Calu3 (cell line): Measurements from ENCODE around the gene CHN2. TPM values are rescaled to one million over a fixed set of nuclear protein-coding genes. Genes with fewer than 3 reads are reported as not detected.

Experiments
- BruUV-seq: library from RNA; stranded (reverse); fragments of 400-500 nt; replicated peaks from 2 replicates; lab custom pipeline; 2021; lab: Mats Ljungman, UMichigan
- CTCF ChIA-PET: fragments of 300-600 bp; sonication (Branson Sonifier 250); formaldehyde crosslinking; loops from one replicate; lab custom pipeline; 2022; ENCODE audit warnings: antibody characterized with exemption; lab: Charles Lee
- DNase-seq: peaks from one replicate; pipeline ENCODE4 v3.0.0; 2022
- H3K27ac Mint-ChIP-seq: one replicate; pipeline ENCODE4 v1.8.0; 2022; ENCODE audit warnings: mixed read lengths; ENCODE audit not compliant: unreplicated experiment
- H3K27me3 Mint-ChIP-seq: one replicate; pipeline ENCODE4 v1.8.0; 2022; ENCODE audit warnings: mixed read lengths; ENCODE audit not compliant: unreplicated experiment
- H3K36me3 Mint-ChIP-seq: one replicate; pipeline ENCODE4 v1.8.0; 2022; ENCODE audit warnings: mild to moderate bottlenecking, moderate library complexity, mixed read lengths; ENCODE audit not compliant: insufficient read depth, unreplicated experiment
- H3K4me1 Mint-ChIP-seq: one replicate; pipeline ENCODE4 v1.8.0; 2022; ENCODE audit warnings: mild to moderate bottlenecking, low read depth, mixed read lengths; ENCODE audit not compliant: unreplicated experiment
- H3K4me3 Mint-ChIP-seq: one replicate; pipeline ENCODE4 v1.8.0; 2022; ENCODE audit warnings: mild to moderate bottlenecking, low read depth, moderate library complexity, mixed read lengths; ENCODE audit not compliant: unreplicated experiment
- H3K9me3 Mint-ChIP-seq: one replicate; pipeline ENCODE4 v1.8.0; 2022; ENCODE audit warnings: low read depth, mixed read lengths; ENCODE audit not compliant: unreplicated experiment
- CTCF ChIP-seq: fragments of 200-600 bp; IDR thresholded peaks from one replicate; pipeline ENCODE4 v1.8.0; 2022; ENCODE audit warnings: antibody characterized with exemption; ENCODE audit not compliant: unreplicated experiment
- intact Hi-C: fragments of 100-400 bp; cut with micrococcal nuclease; formaldehyde crosslinking; loops from one replicate; pipeline ENCODE4 v1.10.0; 2022; ENCODE audit not compliant: unreplicated experiment
- total RNA-seq: library from RNA; stranded (reverse); gene quantifications from 2 replicates; pipeline ENCODE4 v1.2.3, GENCODE V29; 2022

The CHN2 gene
- total RNA-seq, 1 experiment from 2014 or later, result 12.4 TPM

DNA sequence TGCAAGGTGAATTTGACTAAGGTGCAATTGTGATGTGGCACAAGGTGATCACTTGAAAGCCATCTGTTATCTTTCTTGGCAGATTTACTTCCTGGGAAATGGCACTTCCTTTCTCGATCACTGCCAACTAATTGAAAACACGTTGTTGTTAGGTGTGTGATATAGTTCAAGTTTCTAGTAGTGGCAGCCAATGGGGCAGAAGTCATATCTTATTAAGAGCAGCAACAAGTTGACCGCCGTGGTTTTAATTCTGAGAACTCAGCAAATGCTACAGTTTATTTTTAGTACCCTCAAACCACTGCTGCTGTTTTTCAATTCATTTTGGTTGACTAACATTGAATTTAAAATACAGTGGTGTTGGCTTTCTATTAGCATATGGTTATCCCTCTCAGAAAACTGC, 1.6 kb downstream of the CHN2 start:
- intact Hi-C loops, result loop anchor here (5.0 kb wide), 1 partner anchor 61 kb away; no protein-coding TSS in a partner anchor
- peaks cover 14% of the 10 kb centered on the region for H3K27me3 Mint-ChIP-seq
- no peak for TF ChIP-seq CTCF

GRCh38 chr7:29196971-29197595, 2.5 kb downstream of the CHN2 start:
- intact Hi-C loops, result loop anchor here (5.0 kb wide), 1 partner anchor 60 kb away; no protein-coding TSS in a partner anchor
- DNase-seq, result no peak
- Mint-ChIP-seq H3K4me1 (peaks cover 19% of the 10 kb centered on the region), H3K36me3 (peaks cover 22% of the 10 kb centered on the region), H3K27me3 (peaks cover 9% of the 10 kb centered on the region), H3K27ac (no peak overlapping the region), H3K4me3 (no peak overlapping the region), H3K9me3 (no peaks in the 10 kb centered on the region)
- CTCF ChIA-PET, result interaction anchor here (0.6 to 1.0 kb wide), 3 partner anchors 10 to 83 kb away, joined by 3 to 4 read pairs (median 3); no protein-coding TSS in a partner anchor
- TF ChIP-seq CTCF, result no peak
- no TSS peak for BruUV-seq

More for the DNA sequence above, 1.6 kb downstream of the CHN2 start:
- no peak overlapping the region for H3K4me3 Mint-ChIP-seq
- no peak for DNase-seq
- peaks cover 18% of the 10 kb centered on the region for H3K4me1 Mint-ChIP-seq
- H3K9me3 Mint-ChIP-seq, result no peaks in the 10 kb centered on the region
- TSS peak; percentile 29 for BruUV-seq
- peaks cover 22% of the 10 kb centered on the region for H3K36me3 Mint-ChIP-seq
- CTCF ChIA-PET, result interaction anchor here (0.6 to 1.2 kb wide), 4 partner anchors 11 to 111 kb away, joined by 3 to 5 read pairs (median 4); no protein-coding TSS in a partner anchor
- H3K27ac Mint-ChIP-seq, result no peak overlapping the region

- no peak for TF ChIP-seq CTCF
- Mint-ChIP-seq H3K4me1 (peaks cover 19% of the 10 kb centered on the region), H3K4me3 (no peak overlapping the region), H3K9me3 (no peaks in the 10 kb centered on the region), H3K27me3 (peaks cover under 1% of the 10 kb centered on the region), H3K36me3 (peaks cover 22% of the 10 kb centered on the region), H3K27ac (no peak overlapping the region)
- DNase-seq, result no peak
- intact Hi-C loops, result loop anchor here (5.0 kb wide), 1 partner anchor 59 kb away; no protein-coding TSS in a partner anchor
- CTCF ChIA-PET, result no interaction called here
- no TSS peak for BruUV-seq
These were observed 3.3 kb downstream of the CHN2 start for GRCh38 chr7:29197916-29198315.

DNA sequence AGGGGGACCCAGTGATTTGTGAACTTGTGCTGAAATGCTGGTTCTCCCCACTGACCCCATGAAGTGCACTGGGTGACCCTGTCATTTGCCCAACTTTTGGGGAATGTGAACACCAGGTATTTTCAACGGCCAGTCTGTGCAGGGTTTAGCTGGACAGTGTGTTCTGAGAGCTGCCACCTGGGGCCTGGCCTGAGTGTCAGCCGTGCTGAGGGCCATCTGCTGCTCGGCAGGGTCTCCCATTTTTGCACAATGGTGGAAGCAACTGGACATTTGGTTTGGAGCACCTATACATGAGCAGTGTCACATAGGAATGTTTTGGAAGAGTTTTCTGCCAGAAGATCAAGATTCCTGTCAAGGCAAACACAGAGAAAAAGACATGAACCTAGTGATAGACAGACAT, 5.2 kb downstream of the CHN2 start:
- BruUV-seq, result no TSS peak
- Mint-ChIP-seq H3K27me3 (no peaks in the 10 kb centered on the region), H3K4me3 (no peak overlapping the region), H3K27ac (no peak overlapping the region), H3K36me3 (peaks cover 9% of the 10 kb centered on the region), H3K9me3 (no peaks in the 10 kb centered on the region), H3K4me1 (peaks cover 19% of the 10 kb centered on the region)
- DNase-seq, result no peak
- TF ChIP-seq CTCF, result no peak
- intact Hi-C loops, result loop anchor here (5.0 kb wide), 1 partner anchor 58 kb away; no protein-coding TSS in a partner anchor
- CTCF ChIA-PET, result interaction anchor here (1.4 kb wide), 1 partner anchor 10 kb away, joined by 3 read pairs; no protein-coding TSS in a partner anchor
